GM19035 (cell line): Measurements from ENCODE around the gene FAF2.
"Not testable (repeated sequence)": the region's sequence is repeated elsewhere in the genome, so short reads cannot be mapped to it uniquely, and the experiment has no call there.

ENCODE experiments used
- ATAC-seq: cut with Tn5 transposase; IDR thresholded peaks from one replicate; pipeline ENCODE4 v1.9.1; 2021; ENCODE audit not compliant: unreplicated experiment

The FAF2 gene

DNA sequence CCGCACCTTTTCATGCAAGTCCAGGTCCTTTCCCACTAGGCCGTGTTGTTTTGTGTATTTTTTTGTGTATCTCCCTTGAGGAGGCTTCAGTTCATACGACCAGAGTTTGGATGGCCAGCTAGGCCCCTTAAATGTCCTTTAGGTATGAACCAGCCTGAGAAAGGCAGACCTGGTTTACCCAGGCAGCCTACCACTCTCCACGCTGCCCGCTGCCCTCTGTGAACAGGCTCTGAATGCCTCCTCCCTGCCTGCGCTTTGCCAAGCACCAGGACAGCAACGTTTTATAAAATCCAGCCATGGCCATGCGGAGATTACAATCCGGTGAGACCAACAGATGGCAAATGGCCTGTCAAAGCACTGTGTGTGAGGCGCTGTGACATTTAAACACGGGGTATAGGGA, 31.2 kb upstream of the FAF2 start:
- ATAC-seq, result no peak

GRCh38 chr5:176418251-176418650, 29.9 kb upstream of the FAF2 start:
- ATAC-seq, result no peak

DNA sequence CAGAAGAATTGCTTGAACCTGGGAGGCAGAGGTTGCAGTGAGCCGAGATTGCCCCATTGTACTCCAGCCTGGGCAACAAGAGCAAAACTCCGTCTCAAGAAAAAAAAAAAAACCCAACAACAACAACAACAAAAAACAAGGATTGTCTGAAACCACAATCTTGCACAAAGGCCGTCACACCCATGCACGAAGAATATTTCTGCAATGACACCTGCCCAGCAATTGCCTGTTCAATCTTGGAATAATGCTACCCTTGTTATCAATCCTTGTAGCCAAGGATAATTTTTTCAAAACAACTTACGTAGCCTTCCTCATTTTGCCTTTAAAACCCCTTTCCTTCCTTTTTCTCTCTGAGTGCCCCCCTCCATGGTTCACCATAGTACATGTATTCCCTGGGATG, 28.1 kb upstream of the FAF2 start:
- no peak for ATAC-seq

- no peak for ATAC-seq
Observed at GRCh38 chr5:176420972-176421544, 27.1 kb upstream of the FAF2 start.

GRCh38 chr5:176424181-176424580, 24.0 kb upstream of the FAF2 start:
- no peak for ATAC-seq

- ATAC-seq, result no peak
Observed at GRCh38 chr5:176425138-176425537, 23.0 kb upstream of the FAF2 start.

DNA sequence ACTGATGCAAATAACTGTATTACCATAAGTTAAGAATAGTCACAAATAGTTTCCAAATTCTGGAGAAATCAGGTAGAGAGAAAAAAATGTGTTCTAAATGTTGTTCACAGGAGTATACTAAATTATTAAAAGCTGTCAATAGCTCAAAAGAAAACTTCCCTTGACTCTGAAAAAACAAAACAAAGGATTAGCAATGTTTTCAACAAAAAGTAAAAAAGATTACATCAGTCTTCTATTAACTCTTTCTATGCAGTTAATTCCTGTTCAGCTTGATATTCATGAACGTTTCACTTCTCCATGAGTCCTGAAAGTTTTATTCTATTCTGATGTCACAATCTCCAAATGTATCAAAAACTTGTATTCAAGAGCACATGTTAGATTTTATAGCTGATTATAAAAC, 22.4 kb upstream of the FAF2 start:
- ATAC-seq, result no peak

DNA sequence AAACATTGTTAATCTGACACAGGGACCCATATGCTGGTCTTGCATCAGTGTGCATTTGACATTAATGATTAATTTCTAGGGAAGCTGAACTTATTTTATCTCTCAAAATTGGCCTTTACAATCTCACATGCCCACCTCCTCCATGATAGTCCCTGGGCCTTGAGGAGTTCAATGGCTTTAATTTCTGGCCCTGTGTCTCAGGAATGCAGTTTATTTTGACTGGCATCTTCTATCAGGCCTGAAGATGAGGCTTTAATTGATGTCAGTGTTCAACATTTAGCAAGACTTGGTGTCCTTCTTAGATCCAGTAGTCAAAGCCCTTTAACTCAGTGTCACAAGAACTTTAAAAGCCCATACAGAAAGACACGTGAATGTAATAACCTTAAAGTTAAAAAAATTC, 21.3 kb upstream of the FAF2 start:
- ATAC-seq, result no peak

GRCh38 chr5:176427971-176428370, 20.2 kb upstream of the FAF2 start:
- no peak for ATAC-seq

GRCh38 chr5:176429972-176430371, 18.2 kb upstream of the FAF2 start:
- ATAC-seq, result no peak

DNA sequence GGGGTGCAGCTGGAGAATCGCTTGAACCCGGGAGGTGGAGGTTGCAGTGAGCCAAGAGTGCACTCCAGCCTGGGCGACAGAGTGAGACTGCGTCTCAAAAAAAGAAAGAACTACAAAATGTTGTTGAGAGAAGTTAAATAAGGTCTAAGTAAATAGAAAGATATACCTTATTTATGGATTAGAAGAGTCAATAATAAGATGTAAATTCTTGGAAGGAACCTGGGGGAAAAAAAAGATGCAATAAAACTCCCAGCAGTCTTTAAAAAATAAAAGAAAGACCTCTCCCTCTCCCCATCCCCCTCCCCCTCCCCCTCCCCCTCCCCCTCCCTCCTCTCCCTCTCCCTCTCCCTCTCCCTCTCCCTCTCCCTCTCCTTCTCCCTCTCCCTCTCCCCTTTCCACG, 15.5 kb upstream of the FAF2 start:
- no peak for ATAC-seq

GRCh38 chr5:176436656-176437055, 11.5 kb upstream of the FAF2 start:
- no peak for ATAC-seq

GRCh38 chr5:176438959-176439757, 9.0 kb upstream of the FAF2 start:
- ATAC-seq, result no peak

DNA sequence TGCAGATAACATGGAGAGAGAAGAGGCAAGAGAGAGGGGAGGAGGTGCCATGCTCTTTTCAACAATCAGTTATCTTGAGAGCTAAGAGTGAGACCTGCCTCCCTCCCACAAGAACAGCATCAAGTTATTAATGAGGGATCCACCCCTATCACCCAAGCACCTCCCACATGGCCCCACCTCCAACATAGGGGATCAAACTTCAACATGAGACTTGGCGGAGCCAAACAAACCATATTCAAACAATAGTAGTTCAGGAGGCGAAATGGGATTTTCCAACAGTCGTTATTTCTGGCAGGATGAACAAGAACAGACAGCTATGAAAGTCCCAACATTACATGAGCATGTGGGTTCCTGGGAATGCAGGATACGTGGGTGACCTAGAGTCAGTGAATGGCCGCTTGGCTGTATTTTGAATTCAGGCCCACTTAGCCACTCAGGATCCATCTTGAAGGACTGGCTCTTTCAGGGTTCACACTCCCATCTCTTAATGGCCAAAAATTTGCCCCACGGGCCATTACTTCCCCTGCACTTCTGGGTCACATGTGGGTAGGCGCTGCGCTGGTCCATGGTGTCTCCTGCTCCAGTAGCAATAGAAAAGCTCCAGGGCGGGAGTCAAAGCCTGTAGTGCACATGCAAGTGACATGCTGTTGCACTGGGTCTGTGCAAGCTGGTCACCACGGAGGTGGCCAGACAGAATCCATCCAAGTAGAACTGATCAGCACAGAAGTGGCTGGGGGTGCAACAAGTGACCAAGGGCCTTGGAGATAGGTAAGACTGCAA, 7.1 kb upstream of the FAF2 start:
- no peak for ATAC-seq

- ATAC-seq, result no peak
Observed at GRCh38 chr5:176441921-176442323, 6.3 kb upstream of the FAF2 start.

GRCh38 chr5:176442911-176443310, 5.3 kb upstream of the FAF2 start:
- not testable (repeated sequence) for ATAC-seq

GRCh38 chr5:176444742-176445141, 3.4 kb upstream of the FAF2 start:
- ATAC-seq, result no peak

GRCh38 chr5:176446028-176446665, 2.0 kb upstream of the FAF2 start:
- ATAC-seq, result no peak

GRCh38 chr5:176446884-176447590, 1.1 kb upstream of the FAF2 start:
- ATAC-seq, result no peak

- ATAC-seq, result peak; percentile 27
Observed at GRCh38 chr5:176447591-176447977, 601 bp upstream of the FAF2 start.

DNA sequence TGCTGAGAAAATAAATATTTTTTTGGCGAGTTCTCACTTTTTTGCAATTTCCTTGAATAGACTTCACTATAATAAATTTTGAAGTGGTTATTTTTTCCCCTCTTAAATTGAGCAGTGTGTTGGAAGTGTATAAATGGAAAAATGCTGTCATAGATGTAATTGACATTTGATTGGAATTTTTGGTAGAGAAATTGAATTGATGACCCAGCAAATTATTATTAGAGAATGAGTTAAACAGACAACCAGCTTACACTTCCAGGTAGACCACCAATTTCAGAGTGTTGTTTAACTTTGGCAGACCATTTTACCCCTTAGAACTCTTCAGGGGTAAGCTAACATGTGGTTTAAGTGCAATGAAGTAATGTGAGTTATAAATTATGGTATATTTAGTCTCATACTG, 1.9 kb downstream of the FAF2 start:
- ATAC-seq, result no peak
